K562 (cell line): ENCODE results near the gene PPP1R36.

Experiments
- CEBPG ChIP-seq, 3 experiments: fragments of 200-800 bp in 1 of 3; sonication (Bioruptor generic) in 1 of 3; sonication (generic) in 1 of 3; formaldehyde crosslinking in 1 of 3; IDR thresholded peaks in 2 of 3; conservative IDR thresholded peaks in 1 of 3; 2 replicates each; pipeline versions ENCODE4 v1.6.1 to v1.8.0; 2016 to 2022; ENCODE audit warnings: missing compliant biosample characterization in 2 of 3, missing genetic modification characterization in 2 of 3, mild to moderate bottlenecking in 1 of 3, missing genetic modification reagents in 1 of 3
- TBP ChIP-seq: optimal IDR thresholded peaks from 2 replicates; pipeline ENCODE3; 2011; ENCODE audit warnings: low read depth, low read length, improper control_type of control experiment
- ZNF274 ChIP-seq: IDR thresholded peaks from 2 replicates; pipeline ENCODE4 v1.6.1; 2011; ENCODE audit warnings: low read depth, mild to moderate bottlenecking, low read length, moderate library complexity, borderline replicate concordance
- TF ChIP-seq, protein P1 (sequence below): sonication (generic); IDR thresholded peaks from 2 replicates; pipeline ENCODE4 v1.6.1; 2016

DNA sequence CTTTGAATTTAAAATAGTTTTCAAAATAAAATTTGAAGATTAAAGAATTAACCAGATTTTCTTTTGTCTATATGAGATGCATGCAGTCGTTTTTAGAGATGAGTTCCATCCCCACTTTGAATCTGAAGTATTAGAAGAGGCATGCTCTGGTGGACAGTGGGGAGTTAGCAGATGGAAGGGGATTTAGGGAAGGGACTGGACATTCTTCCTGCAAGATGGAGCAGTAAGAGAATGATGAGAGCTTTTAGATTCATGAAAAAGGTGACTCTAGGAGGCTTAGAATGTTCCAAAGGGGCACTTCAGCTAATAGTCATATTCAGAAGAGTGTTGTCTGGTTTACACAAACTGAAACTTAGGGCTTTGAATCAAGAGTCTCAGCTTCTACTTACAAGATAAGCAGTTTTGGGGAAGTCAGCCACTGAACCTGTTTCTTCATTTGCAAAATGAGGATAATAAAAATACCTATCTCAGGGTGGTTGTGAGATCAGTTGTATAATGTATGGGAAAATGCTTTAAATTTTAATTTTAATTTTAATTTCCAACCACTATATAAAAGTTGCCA, 41.5 kb upstream of the PPP1R36 start:
- TF ChIP-seq CEBPG (CRISPR knock-in tag; IDR thresholded peaks at IDR 0.05) (no peak), CEBPG (tag; conservative IDR thresholded peaks at IDR 0.05 in 1 of 2, IDR thresholded peaks at IDR 0.05 in 1 of 2) (no peak), ZNF274 (no peak), TBP (no peak)
- TF ChIP-seq, protein P1, sequence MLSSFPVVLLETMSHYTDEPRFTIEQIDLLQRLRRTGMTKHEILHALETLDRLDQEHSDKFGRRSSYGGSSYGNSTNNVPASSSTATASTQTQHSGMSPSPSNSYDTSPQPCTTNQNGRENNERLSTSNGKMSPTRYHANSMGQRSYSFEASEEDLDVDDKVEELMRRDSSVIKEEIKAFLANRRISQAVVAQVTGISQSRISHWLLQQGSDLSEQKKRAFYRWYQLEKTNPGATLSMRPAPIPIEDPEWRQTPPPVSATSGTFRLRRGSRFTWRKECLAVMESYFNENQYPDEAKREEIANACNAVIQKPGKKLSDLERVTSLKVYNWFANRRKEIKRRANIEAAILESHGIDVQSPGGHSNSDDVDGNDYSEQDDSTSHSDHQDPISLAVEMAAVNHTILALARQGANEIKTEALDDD: no peak
